Measurements from ENCODE around the gene LTF.

GRCh38 chr3:46453526-46454208 is 11.0 kb downstream of the LTF start:
- TF ChIP-seq CEBPB (IDR thresholded peaks at IDR 0.05; ENCODE audit: borderline replicate concordance, low read depth, low read length) (no peak), CTCF (CRISPR knock-in tag; IDR thresholded peaks at IDR 0.05) (no peak), ZNF891 (CRISPR knock-in tag; IDR thresholded peaks at IDR 0.05) (no peak), ZNF446 (CRISPR knock-in tag; IDR thresholded peaks at IDR 0.05) (no peak)

All from HepG2 (cell line).